ENCODE measurements around the gene MRPS33.

Gene MRPS33

GRCh38 chr7:141023295-141023694 is 8.5 kb upstream of the MRPS33 start:
- Histone ChIP-seq H3K79me2 (ENCODE audit: control insufficient read depth, low read length) (no peaks in the 10 kb centered on the region), H3K27ac (ENCODE audit: low read depth, low read length) (no peak overlapping the region), H3K4me3 (ENCODE audit: low read length) (no peak overlapping the region), H4K20me1 (ENCODE audit: control insufficient read depth, insufficient read depth, low read depth, low read length) (no peaks in the 10 kb centered on the region), H3K4me1 (ENCODE audit: control insufficient read depth, low read length) (no peaks in the 10 kb centered on the region), H3K27me3 (ENCODE audit: control insufficient read depth, low read length) (peaks cover 13% of the 10 kb centered on the region), H3K9me3 (ENCODE audit: control insufficient read depth, insufficient read depth, low read length) (peaks cover 3% of the 10 kb centered on the region; the same call in 1 of the 2 replicates), H3K36me3 (ENCODE audit: control insufficient read depth, low read length) (no peaks in the 10 kb centered on the region), H3F3A (ENCODE audit: control insufficient read depth, insufficient read depth) (no peaks in the 10 kb centered on the region), H3K4me2 (ENCODE audit: low read length) (no peak overlapping the region), H3K9me2 (replicated peaks; ENCODE audit: control insufficient read depth, low read length) (no peaks in the 10 kb centered on the region)
- TF ChIP-seq EZH2phosphoT487 (IDR thresholded peaks at IDR 0.05; ENCODE audit: borderline replicate concordance, low read length), result no peak
- TF ChIP-seq, protein P1, sequence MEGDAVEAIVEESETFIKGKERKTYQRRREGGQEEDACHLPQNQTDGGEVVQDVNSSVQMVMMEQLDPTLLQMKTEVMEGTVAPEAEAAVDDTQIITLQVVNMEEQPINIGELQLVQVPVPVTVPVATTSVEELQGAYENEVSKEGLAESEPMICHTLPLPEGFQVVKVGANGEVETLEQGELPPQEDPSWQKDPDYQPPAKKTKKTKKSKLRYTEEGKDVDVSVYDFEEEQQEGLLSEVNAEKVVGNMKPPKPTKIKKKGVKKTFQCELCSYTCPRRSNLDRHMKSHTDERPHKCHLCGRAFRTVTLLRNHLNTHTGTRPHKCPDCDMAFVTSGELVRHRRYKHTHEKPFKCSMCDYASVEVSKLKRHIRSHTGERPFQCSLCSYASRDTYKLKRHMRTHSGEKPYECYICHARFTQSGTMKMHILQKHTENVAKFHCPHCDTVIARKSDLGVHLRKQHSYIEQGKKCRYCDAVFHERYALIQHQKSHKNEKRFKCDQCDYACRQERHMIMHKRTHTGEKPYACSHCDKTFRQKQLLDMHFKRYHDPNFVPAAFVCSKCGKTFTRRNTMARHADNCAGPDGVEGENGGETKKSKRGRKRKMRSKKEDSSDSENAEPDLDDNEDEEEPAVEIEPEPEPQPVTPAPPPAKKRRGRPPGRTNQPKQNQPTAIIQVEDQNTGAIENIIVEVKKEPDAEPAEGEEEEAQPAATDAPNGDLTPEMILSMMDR (IDR thresholded peaks at IDR 0.05; ENCODE audit: low read depth, low read length, poor library complexity, severe bottlenecking), result no peak

DNA sequence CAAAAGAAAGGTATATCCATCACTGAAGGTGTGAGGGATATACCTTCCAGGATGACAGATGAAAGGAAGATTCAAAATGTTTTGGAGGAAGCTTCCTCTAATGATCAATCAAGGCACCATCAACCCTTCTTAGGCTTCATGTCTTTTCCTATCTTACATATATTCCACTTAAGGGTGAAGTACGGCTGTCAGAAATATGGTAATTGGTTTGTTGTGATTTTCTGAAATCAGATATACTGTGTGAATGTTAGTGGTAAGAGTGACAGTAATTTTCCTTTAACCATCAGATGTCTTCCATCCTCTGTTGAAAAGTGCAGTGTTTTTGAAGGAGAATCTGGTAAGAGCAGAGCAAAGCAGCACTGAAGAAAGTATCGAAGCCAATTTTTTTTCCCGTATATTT is 2.8 kb upstream of the MRPS33 start:
- Histone ChIP-seq H3K4me3 (ENCODE audit: low read length) (no peak overlapping the region), H3F3A (ENCODE audit: control insufficient read depth, insufficient read depth) (0 out of 2 replicates have a peak, but pooled peaks cover 3% of the 10 kb centered on the region), H3K9me2 (replicated peaks; ENCODE audit: control insufficient read depth, low read length) (no peaks in the 10 kb centered on the region), H3K4me1 (ENCODE audit: control insufficient read depth, low read length) (peaks cover 23% of the 10 kb centered on the region), H3K36me3 (ENCODE audit: control insufficient read depth, low read length) (peaks cover 12% of the 10 kb centered on the region), H3K27me3 (ENCODE audit: control insufficient read depth, low read length) (peaks cover 11% of the 10 kb centered on the region; the same call in 1 of the 2 replicates), H3K4me2 (ENCODE audit: low read length) (no peak overlapping the region), H3K27ac (ENCODE audit: low read depth, low read length) (no peak overlapping the region), H4K20me1 (ENCODE audit: control insufficient read depth, insufficient read depth, low read depth, low read length) (no peaks in the 10 kb centered on the region), H3K79me2 (ENCODE audit: control insufficient read depth, low read length) (peaks cover 21% of the 10 kb centered on the region), H3K9me3 (ENCODE audit: control insufficient read depth, insufficient read depth, low read length) (no peaks in the 10 kb centered on the region)
- TF ChIP-seq EZH2phosphoT487 (IDR thresholded peaks at IDR 0.05; ENCODE audit: borderline replicate concordance, low read length), result no peak
- TF ChIP-seq, protein P1 (IDR thresholded peaks at IDR 0.05; ENCODE audit: low read depth, low read length, poor library complexity, severe bottlenecking), result no peak

DNA sequence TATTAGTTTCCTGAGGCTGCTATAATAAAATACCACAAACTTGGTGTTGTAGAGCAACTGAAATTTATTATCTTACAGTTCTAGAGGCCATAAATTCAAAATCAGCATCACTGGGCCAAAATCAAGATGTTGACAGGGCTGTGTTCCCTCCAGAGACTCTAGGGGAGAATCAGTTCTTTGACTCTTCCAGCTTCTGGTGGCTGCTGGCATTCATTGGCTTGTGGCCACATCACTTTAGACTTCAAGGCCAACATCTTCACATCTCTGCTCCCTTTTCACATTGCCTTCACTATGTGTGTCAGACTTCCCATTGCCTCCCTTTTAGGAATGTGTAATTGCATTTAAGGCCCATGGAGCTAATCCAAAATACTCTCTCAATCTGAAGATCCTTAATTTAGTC is 1.6 kb upstream of the MRPS33 start:
- H3K36me3 ChIP-seq (ENCODE audit: control insufficient read depth, low read length), result peaks cover 16% of the 10 kb centered on the region

More for the DNA sequence above, 1.6 kb upstream of the MRPS33 start:
- no peak for TF ChIP-seq EZH2phosphoT487 (IDR thresholded peaks at IDR 0.05; ENCODE audit: borderline replicate concordance, low read length)
- TF ChIP-seq, protein P1 (IDR thresholded peaks at IDR 0.05; ENCODE audit: low read depth, low read length, poor library complexity, severe bottlenecking), result no peak
- no peak overlapping the region for H3K4me3 ChIP-seq (ENCODE audit: low read length)
- no peaks in the 10 kb centered on the region for H3K9me2 ChIP-seq (replicated peaks; ENCODE audit: control insufficient read depth, low read length)
- H3K27me3 ChIP-seq (ENCODE audit: control insufficient read depth, low read length), result peaks cover 11% of the 10 kb centered on the region; the same call in 1 of the 2 replicates
- H3K79me2 ChIP-seq (ENCODE audit: control insufficient read depth, low read length), result peaks cover 32% of the 10 kb centered on the region
- no peak overlapping the region for H3K27ac ChIP-seq (ENCODE audit: low read depth, low read length)
- H4K20me1 ChIP-seq (ENCODE audit: control insufficient read depth, insufficient read depth, low read depth, low read length), result no peaks in the 10 kb centered on the region
- H3K9me3 ChIP-seq (ENCODE audit: control insufficient read depth, insufficient read depth, low read length), result no peaks in the 10 kb centered on the region
- 0 out of 2 replicates have a peak, but pooled peaks cover 3% of the 10 kb centered on the region for H3F3A ChIP-seq (ENCODE audit: control insufficient read depth, insufficient read depth)
- H3K4me1 ChIP-seq (ENCODE audit: control insufficient read depth, low read length), result peaks cover 27% of the 10 kb centered on the region
- no peak overlapping the region for H3K4me2 ChIP-seq (ENCODE audit: low read length)
